CD4-positive, alpha-beta memory T cell (primary cell): ENCODE measurements around the gene FOXO4. TPM values are rescaled to one million over a fixed set of nuclear protein-coding genes. Genes with fewer than 3 reads are reported as not detected.

ENCODE experiments used
- CTCF ChIA-PET: fragments of 350-600 bp; sonication (Branson Sonifier 250); formaldehyde crosslinking; loops from one replicate; lab custom pipeline; 2021; ENCODE audit warnings: inconsistent platforms; ENCODE audit not compliant: partially characterized antibody; lab: Charles Lee
- POLR2A ChIA-PET: fragments of 350-600 bp; sonication (Branson Sonifier 250); formaldehyde crosslinking; loops from one replicate; lab custom pipeline; 2021; ENCODE audit not compliant: partially characterized antibody; lab: Charles Lee
- DNase-seq, 5 donors: peaks; one replicate each; pipeline versions ENCODE4 v3.0.0 to v3.0.0-alpha.2; 2020 to 2022; ENCODE audit warnings: mixed read lengths in 1 of 5
- H3K27ac ChIP-seq: one replicate; pipeline ENCODE4 v1.7.0; 2013; ENCODE audit warnings: low read depth, low read length
- H3K27me3 ChIP-seq: 2 replicates; pipeline ENCODE4 v1.7.0; 2013; ENCODE audit warnings: mild to moderate bottlenecking, low read length, moderate library complexity; ENCODE audit not compliant: insufficient read depth
- H3K36me3 ChIP-seq: 2 replicates; pipeline ENCODE4 v1.7.0; 2013; ENCODE audit warnings: mild to moderate bottlenecking, low read length, moderate library complexity; ENCODE audit not compliant: insufficient read depth
- H3K4me1 ChIP-seq: 2 replicates; pipeline ENCODE4 v1.7.0; 2013; ENCODE audit warnings: mild to moderate bottlenecking, low read length, moderate library complexity; ENCODE audit not compliant: insufficient read depth
- H3K4me3 ChIP-seq, 2 donors: one replicate each; pipeline ENCODE4 v1.7.0; 2013; ENCODE audit warnings: low read length in 2 of 2, mild to moderate bottlenecking in 1 of 2
- H3K9me3 ChIP-seq, 2 donors: one replicate each; pipeline ENCODE4 v1.7.0; 2013; ENCODE audit warnings: low read length in 2 of 2, control low read depth in 1 of 2; ENCODE audit not compliant: control insufficient read depth in 1 of 2
- H3K27ac Mint-ChIP-seq, 7 donors: one replicate each; pipeline ENCODE4 v1.8.0; 2020 to 2021; ENCODE audit warnings: mixed read lengths in 7 of 7, mild to moderate bottlenecking in 6 of 7, inconsistent platforms in 3 of 7, moderate library complexity in 3 of 7
- H3K27me3 Mint-ChIP-seq, 2 donors: one replicate each; pipeline ENCODE4 v1.8.0; 2020 to 2021; ENCODE audit warnings: mixed read lengths in 2 of 2
- H3K36me3 Mint-ChIP-seq, 2 donors: one replicate each; pipeline ENCODE4 v1.8.0; 2020 to 2021; ENCODE audit warnings: mixed read lengths in 2 of 2, inconsistent platforms in 1 of 2, mild to moderate bottlenecking in 1 of 2
- H3K4me1 Mint-ChIP-seq, 4 donors: one replicate each; pipeline ENCODE4 v1.8.0; 2020 to 2021; ENCODE audit warnings: mixed read lengths in 4 of 4, mild to moderate bottlenecking in 1 of 4
- H3K4me3 Mint-ChIP-seq, 8 donors: one replicate each; pipeline ENCODE4 v1.8.0; 2020 to 2021; ENCODE audit warnings: mixed read lengths in 8 of 8, mild to moderate bottlenecking in 7 of 8, moderate library complexity in 6 of 8, inconsistent platforms in 3 of 8
- H3K9me3 Mint-ChIP-seq, 8 donors: one replicate each; pipeline ENCODE4 v1.8.0; 2020 to 2021; ENCODE audit warnings: mixed read lengths in 8 of 8, mild to moderate bottlenecking in 5 of 8, inconsistent platforms in 3 of 8, moderate library complexity in 1 of 8
- intact Hi-C: fragments of 100-400 bp; cut with micrococcal nuclease; formaldehyde crosslinking; loops from one replicate; pipeline ENCODE4 v1.15.1; 2023
- polyA plus RNA-seq, 2 donors: library from polyadenylated mRNA; unstranded; fragments of 300-500 nt; fragmentation: Illumina TruSeq; gene quantifications; one replicate each; pipeline ENCODE4 v1.2.3, GENCODE V29; 2021
- total RNA-seq, 2 experiments: library from RNA; stranded (reverse); gene quantifications; one replicate each; pipeline ENCODE4 v1.2.3, GENCODE V29; 2021

Gene FOXO4
- total and polyA plus RNA-seq, 4 experiments from 2014 or later: 0.45 to 42.9 (median 22.3) TPM

GRCh38 chrX:71128915-71129765 is 33.5 kb downstream of the FOXO4 start:
- peak; percentile 76 to 80 (median 80) for DNase-seq
- intact Hi-C loops: loop anchor here (1.0 to 2.0 kb wide), 4 partner anchors 18 to 50 kb away; partner anchors contain the start of gene IL2RG
- CTCF ChIA-PET: interaction anchor here (0.5 to 4.3 kb wide), 13 partner anchors 11 to 159 kb away, joined by 3 to 75 read pairs (median 6); partner anchors contain the start of genes CXorf65, FOXO4, IL2RG and MED12
- peak overlapping the region in 4 of 8 donors; percentile 0 to 64 (median 21) for H3K4me3 Mint-ChIP-seq
- H3K36me3 ChIP-seq: peaks cover 38% of the 10 kb centered on the region
- POLR2A ChIA-PET: interaction anchor here (1.0 to 3.9 kb wide), 7 partner anchors 11 to 32 kb away, joined by 3 to 47 read pairs (median 15); partner anchors contain the start of genes FOXO4, IL2RG and MED12
- H3K9me3 Mint-ChIP-seq: no peaks in the 10 kb centered on the region
- peak overlapping the region; percentile 28 for H3K27ac ChIP-seq
- H3K4me3 ChIP-seq: no peak overlapping the region
- H3K4me1 ChIP-seq: peaks cover 13% of the 10 kb centered on the region
- H3K9me3 ChIP-seq: no peaks in the 10 kb centered on the region
- no peaks in the 10 kb centered on the region for H3K27me3 ChIP-seq
- H3K4me1 Mint-ChIP-seq: peaks cover 7 to 18% (median 15%) of the 10 kb centered on the region in 4 donors
- H3K36me3 Mint-ChIP-seq: peaks cover 15 to 65% of the 10 kb centered on the region in 2 donors
- peak overlapping the region; percentile 38 to 94 (median 89) for H3K27ac Mint-ChIP-seq
- no peaks in the 10 kb centered on the region for H3K27me3 Mint-ChIP-seq

GRCh38 chrX:71131510-71131909 is 35.9 kb downstream of the FOXO4 start:
- CTCF ChIA-PET: interaction anchor here (3.5 to 3.8 kb wide), 2 partner anchors 30 to 35 kb away, joined by 36 to 75 read pairs; partner anchors contain the start of gene FOXO4
- peaks cover 22 to 69% of the 10 kb centered on the region in 2 donors for H3K36me3 Mint-ChIP-seq
- H3K36me3 ChIP-seq: peaks cover 50% of the 10 kb centered on the region

GRCh38 chrX:71140440-71140839 is 44.8 kb downstream of the FOXO4 start:
- Mint-ChIP-seq H3K27ac (peak overlapping the region in 2 of 7 donors; percentile 32 to 64), H3K36me3 (peaks cover 21 to 46% of the 10 kb centered on the region in 2 donors), H3K4me3 (no peak overlapping the region), H3K9me3 (no peaks in the 10 kb centered on the region), H3K4me1 (peaks cover 0 to 8% (median 3%) of the 10 kb centered on the region in 4 donors), H3K27me3 (no peaks in the 10 kb centered on the region)
- ChIA-PET CTCF (no interaction called here), POLR2A (no interaction called here)
- Histone ChIP-seq H3K4me1 (peaks cover under 1% of the 10 kb centered on the region), H3K27ac (no peak overlapping the region), H3K9me3 (no peaks in the 10 kb centered on the region), H3K4me3 (no peak overlapping the region), H3K27me3 (no peaks in the 10 kb centered on the region), H3K36me3 (peaks cover 31% of the 10 kb centered on the region)
- no peak for DNase-seq
- intact Hi-C loops: no loop called here

More at GRCh38 chrX:71131510-71131909, 35.9 kb downstream of the FOXO4 start:
- Mint-ChIP-seq H3K4me3 (no peak overlapping the region), H3K27ac (peak overlapping the region in 4 of 7 donors; percentile 8 to 82 (median 28)), H3K9me3 (no peaks in the 10 kb centered on the region), H3K27me3 (no peaks in the 10 kb centered on the region), H3K4me1 (peaks cover 11 to 18% (median 13%) of the 10 kb centered on the region in 4 donors)
- no peaks in the 10 kb centered on the region for H3K9me3 ChIP-seq
- H3K4me3 ChIP-seq: no peak overlapping the region
- peaks cover 13% of the 10 kb centered on the region for H3K4me1 ChIP-seq
- POLR2A ChIA-PET: interaction anchor here (0.7 to 3.9 kb wide), 4 partner anchors 30 to 64 kb away, joined by 3 to 47 read pairs (median 3); partner anchors contain the start of genes FOXO4 and SNX12
- H3K27ac ChIP-seq: no peak overlapping the region
- H3K27me3 ChIP-seq: no peaks in the 10 kb centered on the region
- intact Hi-C loops: no loop called here
- no peak for DNase-seq

- H3K27me3 Mint-ChIP-seq: no peaks in the 10 kb centered on the region
- Histone ChIP-seq H3K27me3 (no peaks in the 10 kb centered on the region), H3K9me3 (no peaks in the 10 kb centered on the region), H3K27ac (no peak overlapping the region), H3K36me3 (peaks cover 8% of the 10 kb centered on the region), H3K4me1 (peaks cover 11% of the 10 kb centered on the region), H3K4me3 (no peak overlapping the region)
- H3K4me1 Mint-ChIP-seq: peaks cover 6 to 13% (median 11%) of the 10 kb centered on the region in 4 donors
- H3K9me3 Mint-ChIP-seq: peaks cover 0 to 3% (median 0%) of the 10 kb centered on the region in 8 donors
- no peak overlapping the region for H3K4me3 Mint-ChIP-seq
- intact Hi-C loops: no loop called here
- DNase-seq: no peak
- ChIA-PET CTCF (no interaction called here), POLR2A (interaction anchor here (1.5 kb wide), 1 partner anchor 33 kb away, joined by 4 read pairs; the partner anchor contains the start of gene IL2RG)
- H3K36me3 Mint-ChIP-seq: peaks cover 10 to 27% of the 10 kb centered on the region in 2 donors
- peak overlapping the region in 1 of 7 donors; percentile 62 for H3K27ac Mint-ChIP-seq
These were observed 47.9 kb downstream of the FOXO4 start for GRCh38 chrX:71143508-71143907.

GRCh38 chrX:71144651-71145050 is 49.0 kb downstream of the FOXO4 start, which contains the start of gene NLGN3:
Gene NLGN3, plus strand, starts transcription at chrX:71144841. Its CDS starts 2,909 bp downstream, at chrX:71147750.
- peaks cover 0 to 3% (median 0%) of the 10 kb centered on the region in 8 donors for H3K9me3 Mint-ChIP-seq
- intact Hi-C loops: no loop called here
- H3K36me3 Mint-ChIP-seq: peaks cover 4 to 18% of the 10 kb centered on the region in 2 donors
- Histone ChIP-seq H3K4me3 (no peak within 1 kb of the TSS), H3K27me3 (no peaks in the 10 kb centered on the region), H3K9me3 (no peaks in the 10 kb centered on the region), H3K36me3 (no peaks in the 10 kb centered on the region), H3K27ac (no peak within 1 kb of the TSS), H3K4me1 (peaks cover 11% of the 10 kb centered on the region)
- peak within 1 kb of the TSS in 4 of 7 donors; percentile 3 to 85 (median 47) for H3K27ac Mint-ChIP-seq
- H3K27me3 Mint-ChIP-seq: no peaks in the 10 kb centered on the region
- peak within 1 kb of the TSS in 3 of 8 donors; percentile 17 to 62 (median 39) for H3K4me3 Mint-ChIP-seq
- ChIA-PET POLR2A (interaction anchor here (1.5 kb wide), 1 partner anchor 34 kb away, joined by 4 read pairs; the partner anchor contains the start of gene IL2RG), CTCF (no interaction called here)
- peaks cover 6 to 10% (median 8%) of the 10 kb centered on the region in 4 donors for H3K4me1 Mint-ChIP-seq
- no peak for DNase-seq

GRCh38 chrX:71147496-71148277 is 52.0 kb downstream of the FOXO4 start:
- Histone ChIP-seq H3K36me3 (no peaks in the 10 kb centered on the region), H3K4me1 (peaks cover 11% of the 10 kb centered on the region), H3K27ac (no peak overlapping the region), H3K27me3 (no peaks in the 10 kb centered on the region), H3K4me3 (no peak overlapping the region), H3K9me3 (no peaks in the 10 kb centered on the region)
- peaks cover 0 to 3% (median 0%) of the 10 kb centered on the region in 8 donors for H3K9me3 Mint-ChIP-seq
- H3K4me1 Mint-ChIP-seq: peaks cover 6 to 9% (median 8%) of the 10 kb centered on the region in 4 donors
- H3K27me3 Mint-ChIP-seq: no peaks in the 10 kb centered on the region
- DNase-seq: no peak
- POLR2A ChIA-PET: interaction anchor here (1.0 to 1.3 kb wide), 2 partner anchors 29 to 45 kb away, joined by 3 read pairs; partner anchors contain the start of gene MED12
- CTCF ChIA-PET: interaction anchor here (1.1 kb wide), 1 partner anchor 19 kb away, joined by 4 read pairs; no protein-coding TSS in a partner anchor
- H3K27ac Mint-ChIP-seq: no peak overlapping the region
- no peak overlapping the region for H3K4me3 Mint-ChIP-seq
- intact Hi-C loops: no loop called here
- peaks cover 0 to 4% of the 10 kb centered on the region in 2 donors for H3K36me3 Mint-ChIP-seq
